ENCODE results near the gene SNX5. TPM values are rescaled to one million over a fixed set of nuclear protein-coding genes. Genes with fewer than 3 reads are reported as not detected.

SNX5 gene
- total and polyA plus RNA-seq, 2 of the 8 experiments (the other 6 are each of a cell fraction or from before 2014, with no cell fraction given), result 155 to 194 TPM

DNA sequence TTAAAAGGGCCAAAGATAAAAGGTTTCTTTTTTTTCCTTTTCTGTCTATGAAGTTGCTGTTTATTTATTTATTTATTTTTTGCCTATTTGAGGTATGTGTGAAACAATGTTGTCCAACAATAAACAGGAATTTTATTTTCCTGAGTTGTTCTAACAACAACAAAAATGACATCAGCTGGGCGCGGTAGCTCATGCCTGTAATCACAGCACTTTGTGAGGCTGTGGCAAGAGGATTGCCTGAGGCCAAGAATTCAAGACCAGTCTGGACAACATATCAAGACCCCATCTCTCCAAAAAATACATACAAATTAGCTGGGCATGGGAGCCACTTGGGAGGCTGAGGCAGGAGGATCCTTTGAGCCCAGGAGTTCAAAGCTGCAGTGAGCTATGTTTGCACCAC is 44.3 kb upstream of the SNX5 start:
- Histone ChIP-seq H3K4me3 (ENCODE audit: extremely low read depth in 1 of 4, insufficient read depth in 2 of 4, low read depth in 3 of 4, low read length in 4 of 4) (no peak overlapping the region), H3K23me2 (ENCODE audit: low read depth, low read length) (no peaks in the 10 kb centered on the region), H3K18ac (ENCODE audit: extremely low read depth, low read length) (no peak overlapping the region), H4K8ac (ENCODE audit: extremely low read depth, insufficient read depth, low read length) (no peak overlapping the region), H2BK120ac (replicated peaks; ENCODE audit: low read depth, low read length) (no peak overlapping the region), H3K79me2 (ENCODE audit: control insufficient read depth in 1 of 2, insufficient read depth in 2 of 2, low read length in 2 of 2) (no peaks in the 10 kb centered on the region), H2BK15ac (ENCODE audit: low read length) (no peak overlapping the region), H3K27ac (ENCODE audit: low read depth, low read length) (no peak overlapping the region), H3K4me1 (replicated peaks in 1 of 4; ENCODE audit: control insufficient read depth in 3 of 4, insufficient read depth in 4 of 4, low read length in 3 of 4) (no peaks in the 10 kb centered on the region), H2BK20ac (ENCODE audit: low read length) (no peak overlapping the region), H4K5ac (ENCODE audit: insufficient read length, low read depth, low read length) (no peak overlapping the region), H3K4ac (replicated peaks; ENCODE audit: insufficient read length, low read depth, low read length) (no peak overlapping the region), H3K14ac (ENCODE audit: insufficient read length) (no peak overlapping the region), H2AK5ac (ENCODE audit: low read depth, low read length) (no peak overlapping the region), H3K36me3 (ENCODE audit: control insufficient read depth in 2 of 4, insufficient read depth in 4 of 4, low read length in 3 of 4) (no peaks in the 10 kb centered on the region; a peak in 2 of 8 replicates), H4K20me1 (replicated peaks in 1 of 2; ENCODE audit: control insufficient read depth in 1 of 2, insufficient read depth in 2 of 2, low read length in 2 of 2) (no peaks in the 10 kb centered on the region), H3K56ac (replicated peaks; ENCODE audit: insufficient read length, low read depth, low read length) (no peak overlapping the region), H2AFZ (ENCODE audit: low read length) (no peak overlapping the region), H3K27me3 (replicated peaks in 1 of 4; ENCODE audit: control insufficient read depth in 3 of 4, extremely low read depth in 1 of 4, insufficient read depth in 3 of 4, low read length in 3 of 4) (no peaks in the 10 kb centered on the region), H2BK5ac (ENCODE audit: low read depth, low read length) (no peak overlapping the region), H3K9ac (replicated peaks in 1 of 4; ENCODE audit: extremely low read depth in 1 of 4, low read depth in 3 of 4, low read length in 3 of 4) (no peak overlapping the region), H2BK12ac (ENCODE audit: low read depth, low read length) (no peak overlapping the region), H3K23ac (ENCODE audit: insufficient read length) (no peak overlapping the region), H3K9me3 (ENCODE audit: insufficient read depth in 2 of 2, low read depth in 1 of 2, low read length in 1 of 2) (no peaks in the 10 kb centered on the region), H4K91ac (replicated peaks; ENCODE audit: insufficient read length, low read length) (no peak overlapping the region), H3K79me1 (ENCODE audit: low read depth, low read length) (no peaks in the 10 kb centered on the region), H3K4me2 (ENCODE audit: insufficient read depth in 1 of 2, low read depth in 2 of 2, low read length in 2 of 2) (no peak overlapping the region)
- no peak for DNase-seq (ENCODE audit: low read depth in 1 of 2, low spot score in 2 of 2)
- ChIA-PET POLR2A (ENCODE audit: partially characterized antibody) (interaction anchor here (0.6 to 0.8 kb wide), 2 partner anchors 27 to 45 kb away, joined by 3 to 4 read pairs; no protein-coding TSS in a partner anchor), CTCF (ENCODE audit: partially characterized antibody) (interaction anchor here (0.7 to 1.0 kb wide), 2 partner anchors 13 to 146 kb away, joined by 3 read pairs; no protein-coding TSS in a partner anchor)
- no peak for FAIRE-seq
- WGBS, 2 experiments (ENCODE audit: extremely low coverage in 1 of 2, insufficient coverage in 1 of 2, insufficient read length in 1 of 2, insufficient replicate concordance in 2 of 2, low coverage in 1 of 2, low lambda C conversion rate in 2 of 2, missing lambda C conversion rate in 1 of 2), result 90% methylated on average over 2 of the region's 2 CpGs; no CpG with 5 or more reads in 1 of the 2 experiments
- no peak for TF ChIP-seq TBP (IDR thresholded peaks at IDR 0.05; ENCODE audit: low read depth, low read length)
- TF ChIP-seq, protein P1, sequence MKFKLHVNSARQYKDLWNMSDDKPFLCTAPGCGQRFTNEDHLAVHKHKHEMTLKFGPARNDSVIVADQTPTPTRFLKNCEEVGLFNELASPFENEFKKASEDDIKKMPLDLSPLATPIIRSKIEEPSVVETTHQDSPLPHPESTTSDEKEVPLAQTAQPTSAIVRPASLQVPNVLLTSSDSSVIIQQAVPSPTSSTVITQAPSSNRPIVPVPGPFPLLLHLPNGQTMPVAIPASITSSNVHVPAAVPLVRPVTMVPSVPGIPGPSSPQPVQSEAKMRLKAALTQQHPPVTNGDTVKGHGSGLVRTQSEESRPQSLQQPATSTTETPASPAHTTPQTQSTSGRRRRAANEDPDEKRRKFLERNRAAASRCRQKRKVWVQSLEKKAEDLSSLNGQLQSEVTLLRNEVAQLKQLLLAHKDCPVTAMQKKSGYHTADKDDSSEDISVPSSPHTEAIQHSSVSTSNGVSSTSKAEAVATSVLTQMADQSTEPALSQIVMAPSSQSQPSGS (IDR thresholded peaks at IDR 0.05; ENCODE audit: low read length), result no peak
- no peak for TF ChIP-seq ASH2L (IDR thresholded peaks at IDR 0.05; ENCODE audit: low read length)
- no peak for TF ChIP-seq CBX8 (IDR thresholded peaks at IDR 0.05; ENCODE audit: borderline replicate concordance, low read depth, low read length)
- no peak for TF ChIP-seq TAF1 (IDR thresholded peaks at IDR 0.05; ENCODE audit: low read depth, low read length)
- TF ChIP-seq BCL11A (IDR thresholded peaks at IDR 0.05; ENCODE audit: low read depth in 2 of 2, low read length in 2 of 2), result no peak
- TF ChIP-seq MAFK (IDR thresholded peaks at IDR 0.05; ENCODE audit: low read depth, low read length), result no peak
- no peak for TF ChIP-seq CBX5 (IDR thresholded peaks at IDR 0.05; ENCODE audit: low read depth, low read length)
- TF ChIP-seq, protein P2, sequence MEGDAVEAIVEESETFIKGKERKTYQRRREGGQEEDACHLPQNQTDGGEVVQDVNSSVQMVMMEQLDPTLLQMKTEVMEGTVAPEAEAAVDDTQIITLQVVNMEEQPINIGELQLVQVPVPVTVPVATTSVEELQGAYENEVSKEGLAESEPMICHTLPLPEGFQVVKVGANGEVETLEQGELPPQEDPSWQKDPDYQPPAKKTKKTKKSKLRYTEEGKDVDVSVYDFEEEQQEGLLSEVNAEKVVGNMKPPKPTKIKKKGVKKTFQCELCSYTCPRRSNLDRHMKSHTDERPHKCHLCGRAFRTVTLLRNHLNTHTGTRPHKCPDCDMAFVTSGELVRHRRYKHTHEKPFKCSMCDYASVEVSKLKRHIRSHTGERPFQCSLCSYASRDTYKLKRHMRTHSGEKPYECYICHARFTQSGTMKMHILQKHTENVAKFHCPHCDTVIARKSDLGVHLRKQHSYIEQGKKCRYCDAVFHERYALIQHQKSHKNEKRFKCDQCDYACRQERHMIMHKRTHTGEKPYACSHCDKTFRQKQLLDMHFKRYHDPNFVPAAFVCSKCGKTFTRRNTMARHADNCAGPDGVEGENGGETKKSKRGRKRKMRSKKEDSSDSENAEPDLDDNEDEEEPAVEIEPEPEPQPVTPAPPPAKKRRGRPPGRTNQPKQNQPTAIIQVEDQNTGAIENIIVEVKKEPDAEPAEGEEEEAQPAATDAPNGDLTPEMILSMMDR (IDR thresholded peaks at IDR 0.05; ENCODE audit: control extremely low read depth in 1 of 3, insufficient read depth in 1 of 3, low read depth in 1 of 3, low read length in 3 of 3), result no peak
- no peak for TF ChIP-seq SAP30 (IDR thresholded peaks at IDR 0.05; ENCODE audit: insufficient read depth, insufficient replicate concordance, low read length)
